ENCODE data around the gene GBX2.

The GBX2 gene

GRCh38 chr2:236168110-236169080 is at the start of gene GBX2:
TSS of gene GBX2 (minus strand) at chr2:236168386. CDS start at chr2:236167971, 415 bp downstream.
- no peak for FAIRE-seq

GRCh38 chr2:236217926-236218325 is 49.7 kb upstream of the GBX2 start:
- no peak for FAIRE-seq

GRCh38 chr2:236216711-236217110 is 48.5 kb upstream of the GBX2 start:
- FAIRE-seq, result no peak

- no peak for FAIRE-seq
Observed at GRCh38 chr2:236215761-236216333, 47.7 kb upstream of the GBX2 start.

- FAIRE-seq, result no peak
Observed at GRCh38 chr2:236215196-236215595, 47.0 kb upstream of the GBX2 start.

GRCh38 chr2:236214376-236214995 is 46.3 kb upstream of the GBX2 start:
- FAIRE-seq, result no peak

GRCh38 chr2:236211296-236211695 is 43.1 kb upstream of the GBX2 start:
- FAIRE-seq, result no peak

- FAIRE-seq, result no peak
Observed at GRCh38 chr2:236210536-236210935, 42.4 kb upstream of the GBX2 start.

- no peak for FAIRE-seq
Observed at GRCh38 chr2:236209996-236210395, 41.8 kb upstream of the GBX2 start.

- no peak for FAIRE-seq
Observed at GRCh38 chr2:236209535-236209934, 41.3 kb upstream of the GBX2 start.

GRCh38 chr2:236208019-236208926 is 40.1 kb upstream of the GBX2 start:
- FAIRE-seq, result no peak

- FAIRE-seq, result no peak
Observed at GRCh38 chr2:236207472-236207871, 39.3 kb upstream of the GBX2 start.

- no peak for FAIRE-seq
Observed at GRCh38 chr2:236205867-236206645, 37.9 kb upstream of the GBX2 start.

GRCh38 chr2:236204953-236205352 is 36.8 kb upstream of the GBX2 start:
- FAIRE-seq, result no peak

GRCh38 chr2:236200378-236200777 is 32.2 kb upstream of the GBX2 start:
- FAIRE-seq, result no peak

- no peak for FAIRE-seq
Observed at GRCh38 chr2:236196366-236196765, 28.2 kb upstream of the GBX2 start.

- FAIRE-seq, result no peak
Observed at GRCh38 chr2:236195726-236196125, 27.5 kb upstream of the GBX2 start.

GRCh38 chr2:236194786-236195185 is 26.6 kb upstream of the GBX2 start:
- no peak for FAIRE-seq

GRCh38 chr2:236193026-236193425 is 24.8 kb upstream of the GBX2 start:
- FAIRE-seq, result no peak

GRCh38 chr2:236190674-236191073 is 22.5 kb upstream of the GBX2 start:
- no peak for FAIRE-seq

GRCh38 chr2:236184701-236185100 is 16.5 kb upstream of the GBX2 start:
- FAIRE-seq, result no peak
